Activated CD4-positive, alpha-beta T cell treated with anti-CD3 and anti-CD28 coated beads, Interleukin-2, amount 50 U/mL, for 16 hours (primary cell): ENCODE results near the gene S100P.

Experiments
- DNase-seq: peaks from one replicate; pipeline ENCODE4 v3.0.0-alpha.2; 2020

S100P gene

DNA sequence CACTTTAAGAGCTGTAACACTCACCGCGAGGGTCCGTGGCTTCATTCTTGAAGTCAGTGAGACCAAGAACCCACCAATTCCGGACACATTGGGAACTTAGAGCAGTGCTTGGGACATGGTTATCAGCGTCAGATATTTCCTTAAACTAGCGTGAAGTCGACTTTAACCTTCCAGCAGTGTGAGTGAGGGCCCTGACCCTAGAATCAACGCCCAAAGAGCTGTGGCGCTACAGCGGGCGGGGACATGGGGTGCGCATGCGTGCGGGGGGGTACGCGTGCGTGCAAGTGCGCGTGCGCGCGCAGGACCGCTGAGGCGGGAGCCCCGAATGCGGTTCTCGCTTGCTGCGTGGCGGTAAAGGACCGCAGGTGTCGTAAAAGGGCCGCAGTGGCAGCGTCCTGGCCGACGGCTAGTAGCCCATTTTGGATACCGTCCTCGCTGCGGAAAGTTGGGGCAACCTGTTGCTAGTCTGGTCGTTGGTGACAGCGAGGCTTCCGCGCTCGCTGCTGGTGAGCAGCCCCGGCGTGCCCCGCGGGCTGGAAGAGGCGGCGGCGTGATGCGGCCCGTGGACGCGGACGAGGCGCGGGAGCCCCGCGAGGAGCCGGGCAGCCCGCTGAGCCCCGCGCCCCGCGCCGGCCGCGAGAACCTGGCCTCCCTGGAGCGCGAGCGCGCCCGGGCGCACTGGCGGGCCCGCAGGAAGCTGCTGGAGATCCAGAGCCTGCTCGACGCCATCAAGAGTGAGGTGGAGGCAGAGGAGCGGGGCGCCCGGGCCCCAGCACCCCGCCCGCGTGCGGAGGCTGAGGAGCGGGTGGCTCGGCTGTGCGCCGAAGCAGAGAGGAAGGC, 19.8 kb upstream of the S100P start:
- DNase-seq: peak; percentile 96

DNA sequence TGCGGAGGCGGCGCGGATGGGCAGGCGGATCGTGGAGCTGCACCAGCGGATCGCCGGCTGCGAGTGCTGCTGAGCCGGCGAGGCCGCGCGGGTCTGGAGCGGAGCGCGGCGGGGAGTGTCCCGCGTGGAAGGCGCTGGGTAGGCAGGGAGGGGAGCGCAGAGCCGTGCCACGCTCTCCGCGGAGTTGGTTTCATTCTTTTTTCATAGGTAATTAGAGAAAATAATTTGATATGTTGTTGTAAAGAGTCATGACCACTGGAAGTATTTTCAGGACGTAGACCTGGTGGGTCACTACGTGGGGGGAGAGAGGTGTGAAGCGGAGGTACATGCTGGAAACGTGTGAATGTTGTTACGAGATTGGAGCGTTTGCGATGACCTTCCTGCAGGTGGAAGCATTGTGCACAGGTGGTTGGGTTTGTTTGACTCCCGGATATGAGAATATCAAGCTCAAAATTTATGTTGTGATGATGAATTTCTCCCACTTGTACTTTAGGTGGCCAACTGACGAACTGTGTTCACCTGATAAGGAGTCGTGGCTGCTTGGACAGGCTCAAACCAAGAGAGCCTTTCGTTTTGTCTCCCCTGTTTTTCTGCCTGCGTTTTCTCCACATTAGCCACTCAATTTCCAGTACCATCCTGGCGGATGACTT, 19.1 kb upstream of the S100P start:
- DNase-seq: peak; percentile 80

DNA sequence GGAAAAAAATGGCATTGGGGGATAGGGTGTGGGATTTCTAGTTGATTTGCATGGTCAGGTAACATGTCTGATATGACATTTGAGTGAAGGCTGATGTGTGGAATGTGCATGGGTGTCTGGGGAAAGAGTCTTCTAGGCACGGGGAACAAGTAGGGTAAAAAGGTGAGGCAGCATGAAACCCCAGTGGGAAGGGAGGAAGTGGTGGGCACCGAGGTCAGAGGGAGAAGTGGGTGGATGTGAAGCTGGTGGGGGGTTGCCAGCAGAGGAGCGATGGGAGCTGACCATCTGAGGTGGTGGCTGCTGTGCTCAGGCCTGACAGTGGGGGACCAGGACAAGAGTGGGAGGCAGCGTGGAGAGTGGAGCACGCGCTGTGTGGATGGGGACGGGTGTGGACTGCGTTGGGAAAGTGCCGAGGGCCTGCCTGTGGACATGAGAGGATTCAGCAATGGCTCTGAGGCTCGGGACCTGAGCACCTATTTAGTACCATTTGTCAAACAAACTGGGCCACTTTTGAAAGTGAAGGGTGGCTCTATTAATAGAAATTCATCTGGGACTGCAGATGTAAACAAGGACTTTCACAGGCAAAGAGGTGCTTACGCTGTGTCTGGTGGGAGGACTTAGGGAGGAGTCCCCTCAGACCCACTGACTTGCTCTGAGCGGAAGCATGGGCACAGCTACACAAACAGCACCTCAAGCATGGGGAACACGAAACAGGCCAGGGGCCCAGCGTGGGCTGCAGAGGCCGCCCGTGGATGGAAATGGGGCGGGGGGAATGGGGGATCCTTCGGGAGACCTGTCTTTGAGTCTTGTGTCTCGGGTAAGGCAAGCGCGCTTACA, 16.7 kb upstream of the S100P start:
- no peak for DNase-seq

DNA sequence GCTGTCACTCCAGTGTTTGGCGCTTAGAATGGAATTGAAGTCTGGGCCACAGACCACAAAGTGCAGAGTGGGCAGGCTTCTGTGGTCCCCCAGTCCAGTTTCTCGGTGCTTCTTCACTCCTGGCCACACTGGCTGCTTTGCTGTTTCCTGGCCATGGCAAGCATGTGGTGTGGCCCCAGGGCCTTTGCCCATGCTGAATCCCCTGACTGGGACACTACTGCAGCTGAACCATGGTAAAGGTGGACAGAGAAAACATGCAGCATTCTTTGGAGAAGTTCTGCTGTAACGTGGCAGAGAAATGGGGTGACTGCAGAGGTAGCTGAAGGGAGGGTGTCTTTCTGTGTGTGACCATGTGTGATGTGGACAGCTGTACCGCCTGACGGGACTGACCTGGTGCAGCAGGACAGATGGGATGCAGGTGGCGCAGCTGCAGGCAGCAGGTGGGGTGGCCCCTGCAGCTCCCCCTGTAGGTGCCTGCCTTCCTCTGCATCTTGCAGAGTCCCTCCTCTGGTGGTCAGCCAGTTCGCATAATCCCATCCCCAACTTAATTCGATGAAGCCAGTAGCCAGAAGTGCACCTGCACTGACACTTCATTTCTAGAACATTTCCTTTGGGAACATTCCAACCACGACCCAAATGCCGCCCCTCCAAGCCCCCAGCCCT, 13.2 kb upstream of the S100P start:
- no peak for DNase-seq

DNA sequence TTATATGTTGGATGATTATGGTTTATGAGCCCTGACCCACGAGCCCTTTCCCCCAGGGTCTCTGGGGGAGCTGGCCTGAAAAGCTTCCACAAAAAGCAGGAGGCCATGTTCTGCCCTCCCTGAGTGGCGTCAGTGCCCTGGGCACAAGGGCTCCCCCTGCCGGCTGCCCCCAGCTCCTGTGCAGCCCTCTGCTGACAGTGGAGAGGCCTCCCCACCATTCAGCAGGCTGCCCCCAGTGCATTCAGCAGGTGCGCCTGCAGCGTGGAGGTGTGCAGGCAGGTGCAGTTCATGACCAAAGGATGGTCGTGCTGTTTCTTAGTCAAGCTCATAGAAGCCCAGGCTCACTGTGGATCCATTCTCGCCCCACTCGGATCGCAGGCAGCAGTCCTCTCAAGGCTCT, 12.5 kb upstream of the S100P start:
- no peak for DNase-seq

DNA sequence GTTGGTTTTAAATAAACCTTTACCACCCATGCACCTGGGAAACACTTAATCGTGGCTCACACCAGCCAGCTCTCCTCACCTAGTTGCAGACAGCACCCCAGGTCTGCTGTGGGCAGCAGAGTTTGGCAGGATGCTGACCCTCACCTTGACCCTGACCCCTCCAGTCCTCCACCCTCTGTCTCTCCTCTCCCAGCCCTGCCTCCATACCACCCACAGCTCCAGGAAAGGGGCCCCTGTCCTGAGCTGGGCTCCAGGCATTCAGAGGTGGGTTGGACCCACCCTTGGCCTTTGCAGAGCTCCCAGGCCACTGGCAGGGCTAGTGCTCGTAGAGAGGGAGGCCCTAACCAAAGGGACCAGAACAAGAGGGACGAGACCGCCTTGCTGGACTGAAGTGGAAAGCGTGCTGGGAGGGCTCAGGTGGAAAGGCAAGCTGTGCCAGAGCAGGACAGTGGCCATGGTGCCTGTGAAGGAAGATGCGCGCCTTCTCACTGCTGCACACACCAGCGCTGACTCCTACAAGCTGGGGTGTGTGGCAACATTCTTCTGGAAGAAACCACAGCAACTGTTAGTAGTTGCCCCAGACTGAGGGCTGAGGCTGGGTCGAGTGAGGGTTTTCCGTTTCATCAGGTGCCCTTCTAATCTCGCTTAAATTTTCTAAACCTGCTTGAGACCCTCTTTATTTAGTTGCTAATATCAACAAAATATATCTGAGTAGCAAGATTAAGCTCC, 10.7 kb upstream of the S100P start:
- no peak for DNase-seq

DNA sequence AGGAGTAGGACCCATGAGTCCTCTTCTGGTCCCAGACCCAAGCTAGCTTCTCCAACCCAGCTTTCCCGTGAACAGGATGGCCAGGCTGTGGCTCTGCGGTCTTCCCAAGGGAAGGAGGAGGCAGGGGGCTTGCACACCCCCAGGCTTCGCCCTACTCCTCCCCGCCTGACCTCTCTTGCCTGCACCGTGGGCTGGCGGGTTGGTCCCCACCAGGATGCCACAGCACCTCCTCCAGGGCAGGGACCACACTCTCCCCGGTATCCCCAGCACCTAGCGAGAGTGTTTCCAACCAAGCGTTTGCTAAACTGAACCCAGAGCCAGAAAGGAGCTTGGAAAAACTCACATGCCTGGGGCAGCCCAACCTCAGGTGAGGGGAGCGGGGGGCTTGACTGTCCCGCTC, 9.0 kb upstream of the S100P start:
- DNase-seq: no peak

DNA sequence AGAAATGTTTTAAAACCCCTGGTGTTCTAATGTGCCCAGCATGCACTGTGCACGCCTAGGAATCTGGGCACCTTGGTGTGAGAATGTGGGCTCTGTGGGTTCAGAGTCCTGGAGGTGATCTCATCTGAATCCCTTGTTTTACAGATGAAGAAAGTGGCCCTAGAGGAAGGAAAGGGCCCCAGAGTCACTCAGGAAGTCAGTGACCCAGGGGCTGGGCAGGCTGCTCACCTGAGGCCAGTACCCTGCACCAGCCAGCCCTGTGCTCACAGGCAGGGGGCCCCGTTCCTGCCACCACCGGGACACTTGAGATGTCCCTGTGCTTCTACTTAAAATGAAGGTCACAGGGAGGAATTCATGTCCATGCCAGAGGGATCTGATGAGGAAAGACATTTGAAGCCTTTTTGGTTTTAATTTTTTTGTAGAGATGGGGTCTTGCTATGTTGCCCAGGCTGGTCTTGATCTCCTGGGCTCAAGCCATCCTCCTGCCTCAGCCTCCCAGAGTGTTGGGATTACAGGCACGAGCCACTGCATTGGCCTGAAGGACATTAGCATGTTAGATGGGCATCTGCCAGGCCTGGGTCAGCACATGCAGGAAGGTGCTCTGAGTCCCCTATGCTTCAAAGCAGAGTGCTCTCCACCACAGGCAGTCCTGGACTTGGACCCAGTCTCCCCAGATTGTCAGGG, 7.4 kb upstream of the S100P start:
- no peak for DNase-seq

DNA sequence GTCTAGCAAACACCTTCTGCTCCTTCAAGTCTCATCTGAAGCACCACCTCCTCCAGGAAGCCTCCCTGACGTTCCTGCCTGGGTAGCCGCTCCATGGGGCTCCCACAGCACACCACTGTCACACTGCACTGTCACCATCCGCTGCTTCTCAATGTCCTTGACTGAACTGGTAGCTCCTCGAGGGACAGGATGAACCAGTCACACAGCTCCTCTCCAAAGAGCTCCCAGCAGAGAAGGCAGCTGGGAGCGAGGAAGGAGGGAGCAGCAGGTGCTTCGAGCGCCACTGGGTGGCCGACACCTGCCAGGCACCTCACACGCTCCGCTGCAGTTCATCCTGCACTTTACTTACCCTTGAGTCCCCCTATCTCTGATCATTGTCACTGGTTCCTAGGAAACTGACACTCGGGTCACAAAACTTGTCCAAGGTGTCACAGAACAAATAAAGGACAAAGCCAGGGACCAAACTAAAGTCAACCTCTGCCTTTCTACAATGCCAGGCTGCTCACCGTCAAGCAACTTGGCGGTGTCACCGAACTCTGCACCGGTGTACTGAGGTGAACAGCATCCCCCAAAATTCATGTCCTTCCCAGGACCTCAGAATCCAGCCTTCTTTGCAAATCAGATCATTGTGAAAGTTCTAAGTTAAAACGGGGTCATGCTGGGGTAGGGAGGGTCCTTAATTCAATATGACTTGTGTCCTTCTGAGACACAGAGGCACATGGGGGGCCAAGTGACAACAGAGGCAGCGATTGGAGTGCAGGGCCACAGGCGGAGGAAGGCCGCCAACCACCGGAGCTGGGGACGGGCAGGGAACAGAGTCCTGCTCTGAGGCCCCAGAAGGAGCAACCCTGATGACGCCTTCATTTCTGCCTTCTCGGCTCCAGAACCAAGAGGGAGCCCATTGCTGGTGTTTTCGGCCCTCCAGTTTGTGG, 5.5 kb upstream of the S100P start:
- DNase-seq: no peak

DNA sequence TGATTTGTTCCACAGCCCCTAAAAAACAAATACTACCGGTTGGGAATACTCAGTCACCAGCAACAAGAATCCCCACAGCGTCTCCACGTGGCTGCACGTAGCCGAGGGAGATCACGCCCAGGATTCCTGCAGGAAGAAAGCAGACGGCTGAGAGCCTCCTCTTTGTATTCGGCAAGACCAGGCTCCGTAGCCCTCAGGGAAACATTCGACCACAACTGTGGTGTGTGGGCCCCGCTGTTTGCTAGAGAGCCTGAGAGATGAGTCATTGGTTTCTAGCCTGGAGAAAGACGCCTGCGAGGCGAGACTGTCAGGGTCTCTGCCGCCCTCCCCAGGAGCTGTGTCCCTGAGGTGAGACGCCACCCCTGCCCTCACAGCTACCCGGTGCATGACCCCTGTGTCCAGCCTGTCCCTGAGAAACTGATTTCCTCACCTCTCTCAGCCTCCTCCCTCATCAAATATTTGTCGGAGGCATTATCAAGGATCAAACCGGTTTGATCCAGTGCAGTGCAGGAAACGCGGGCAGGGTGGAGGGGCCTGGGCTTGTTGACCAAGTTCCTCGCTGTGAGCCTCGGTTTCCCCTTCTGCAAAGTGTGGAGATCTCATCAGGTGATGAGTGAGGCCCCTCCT, 4.7 kb upstream of the S100P start:
- peak; percentile 91 for DNase-seq

DNA sequence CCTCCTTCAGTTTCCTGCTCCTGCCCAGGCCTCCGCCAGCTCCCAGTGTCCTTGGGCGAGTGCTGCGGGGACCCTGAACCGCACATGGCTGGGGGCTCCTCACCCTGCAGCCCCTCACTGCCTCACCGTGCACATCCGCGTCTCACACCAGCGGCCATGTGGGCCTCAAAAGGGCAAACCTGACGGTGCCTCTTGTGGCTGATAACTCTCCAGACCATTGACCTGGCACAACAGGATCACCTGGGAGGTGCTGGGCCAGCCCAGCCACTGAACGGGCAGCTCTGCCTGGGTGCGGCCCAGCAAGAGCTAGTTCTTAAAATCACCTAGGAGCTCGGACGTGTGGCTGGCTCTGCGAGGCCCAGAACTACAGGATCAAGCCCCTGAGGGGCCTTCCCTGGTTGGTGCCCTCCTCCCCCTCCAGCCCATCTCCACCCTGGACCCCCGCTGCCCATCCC, 4.1 kb upstream of the S100P start:
- DNase-seq: no peak

DNA sequence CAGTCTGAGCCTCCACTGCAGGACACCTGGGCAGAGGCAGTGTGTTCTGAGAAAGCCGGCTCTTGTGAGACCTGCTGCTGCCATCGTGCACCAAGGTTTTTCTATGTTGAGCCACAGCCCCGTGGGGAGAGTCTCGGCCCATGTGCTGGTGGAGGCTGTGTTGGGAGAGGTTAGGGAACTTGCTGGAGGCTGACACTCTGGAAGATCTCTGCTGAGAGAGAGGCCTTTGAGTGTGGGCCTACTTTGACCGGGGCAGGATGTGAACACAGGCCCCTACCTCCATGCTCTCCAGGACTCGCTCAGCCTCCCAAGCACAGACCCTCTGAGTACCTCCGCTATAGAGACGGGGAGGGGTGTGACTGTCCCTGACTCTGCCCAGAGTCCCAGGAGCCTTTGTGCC, 1.3 kb upstream of the S100P start:
- DNase-seq: no peak

DNA sequence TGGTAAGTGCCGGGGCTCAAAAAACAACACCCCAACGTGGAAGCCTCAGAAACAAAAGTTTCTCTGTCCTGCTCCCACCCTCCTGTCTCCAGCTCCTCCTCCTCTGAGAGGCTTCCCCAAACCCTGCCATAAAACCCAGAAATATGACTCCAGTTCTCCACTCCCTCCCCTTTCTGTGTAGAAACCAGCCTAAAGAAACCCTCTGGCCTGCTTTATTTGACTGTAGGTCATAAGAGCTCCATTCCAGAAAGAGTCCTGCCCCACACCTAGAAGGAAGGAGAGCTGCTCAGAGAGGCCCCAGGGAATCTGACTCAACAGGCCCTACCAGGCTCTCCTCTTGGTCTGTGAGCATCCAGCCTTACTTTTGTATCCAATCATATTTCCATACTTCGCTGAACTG, 872 bp upstream of the S100P start:
- no peak for DNase-seq

DNA sequence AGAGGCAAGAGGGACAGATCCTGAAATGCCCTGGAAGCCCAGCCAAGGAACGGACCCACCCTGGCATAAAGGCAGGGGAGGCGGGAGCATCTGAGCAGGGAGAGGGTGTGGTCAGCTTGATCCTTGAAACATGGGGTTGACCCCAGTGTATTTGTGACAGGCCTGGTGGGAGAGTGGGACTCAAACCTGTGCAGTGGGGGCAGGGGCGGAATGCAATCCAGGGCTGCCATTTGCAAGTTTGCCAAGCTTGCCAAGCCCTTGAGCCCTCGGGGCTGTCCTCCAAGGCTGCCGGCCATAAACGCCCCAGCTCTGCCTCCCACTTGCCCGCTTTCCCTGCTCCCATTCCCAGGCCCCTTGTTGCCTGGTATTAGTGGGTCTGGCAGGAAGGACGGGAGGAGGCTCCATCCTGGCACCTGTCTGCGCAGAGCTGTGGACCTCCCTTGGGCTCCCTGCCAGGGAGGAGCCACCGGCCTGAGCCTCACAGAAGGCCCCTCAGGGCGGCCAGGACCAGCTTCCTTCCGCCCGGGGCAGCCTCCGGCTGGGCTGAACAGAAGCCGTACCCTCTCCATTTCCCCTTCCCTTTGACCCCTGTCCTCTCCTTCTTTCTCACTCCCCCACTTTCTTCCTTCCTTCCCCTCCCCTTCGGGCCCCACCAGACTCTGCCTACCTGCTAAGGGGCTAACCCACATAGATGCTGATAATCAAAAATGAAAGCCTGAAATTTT, 661 bp downstream of the S100P start:
- no peak for DNase-seq

DNA sequence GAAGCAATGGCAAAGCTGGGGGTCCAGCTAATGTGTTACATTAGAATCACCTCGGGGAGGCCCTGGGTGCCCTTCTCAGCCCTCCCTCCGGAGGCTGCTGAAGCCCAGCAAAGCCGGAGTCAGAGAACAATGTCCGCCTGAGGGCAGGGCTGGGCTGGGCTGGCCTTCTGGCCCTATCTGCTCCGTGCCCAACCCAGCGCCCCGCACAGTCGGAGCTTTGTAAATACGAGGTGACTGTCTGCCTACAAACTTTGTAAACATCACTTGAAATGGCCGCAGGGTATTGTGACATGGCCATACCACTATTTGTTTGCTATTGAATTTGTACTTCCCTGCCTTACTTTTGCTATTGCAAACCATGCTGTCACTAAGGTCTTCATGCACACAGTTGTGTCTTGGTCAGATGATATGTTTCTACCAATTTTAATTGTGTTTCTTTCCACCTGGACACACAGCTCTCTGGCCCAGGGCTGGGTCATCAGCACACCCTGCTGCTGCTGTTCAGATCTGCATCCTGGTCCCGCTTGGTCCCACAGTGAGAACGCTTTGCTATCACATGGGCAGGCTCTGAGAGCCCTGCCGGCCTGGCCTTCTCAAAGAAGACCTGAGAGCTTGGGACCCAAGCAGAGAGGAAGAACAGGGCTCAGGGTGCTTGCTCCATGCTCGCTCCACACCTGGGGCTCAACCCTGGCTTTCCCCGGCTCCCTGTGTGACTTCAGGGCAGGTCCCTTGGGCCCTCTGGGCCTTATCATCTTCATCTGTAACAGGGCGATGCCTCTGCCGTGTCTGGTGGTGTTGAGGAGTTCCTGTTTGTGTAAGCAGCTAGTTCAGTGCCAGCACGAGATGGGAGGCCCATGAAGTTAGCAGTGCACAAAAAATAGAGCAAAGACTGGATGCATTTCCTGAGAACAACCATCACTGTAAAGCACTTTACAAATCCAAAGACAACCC, 2.3 kb downstream of the S100P start:
- peak; percentile 82 for DNase-seq

DNA sequence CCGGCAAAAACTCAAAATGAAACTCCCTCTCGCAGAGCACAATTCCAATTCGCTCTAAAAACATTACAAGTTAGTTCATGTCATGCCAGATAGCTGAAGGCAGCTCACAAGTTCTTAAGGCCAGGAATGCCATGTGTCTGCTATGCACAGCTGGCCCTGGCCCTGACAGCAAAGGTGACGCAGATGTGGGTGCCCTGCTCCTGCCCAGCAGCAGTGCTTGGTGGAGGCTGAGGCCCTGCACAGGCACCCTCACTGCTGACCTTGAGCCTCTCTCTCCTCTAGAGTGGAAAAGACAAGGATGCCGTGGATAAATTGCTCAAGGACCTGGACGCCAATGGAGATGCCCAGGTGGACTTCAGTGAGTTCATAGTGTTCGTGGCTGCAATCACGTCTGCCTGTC, 2.9 kb downstream of the S100P start:
- no peak for DNase-seq

DNA sequence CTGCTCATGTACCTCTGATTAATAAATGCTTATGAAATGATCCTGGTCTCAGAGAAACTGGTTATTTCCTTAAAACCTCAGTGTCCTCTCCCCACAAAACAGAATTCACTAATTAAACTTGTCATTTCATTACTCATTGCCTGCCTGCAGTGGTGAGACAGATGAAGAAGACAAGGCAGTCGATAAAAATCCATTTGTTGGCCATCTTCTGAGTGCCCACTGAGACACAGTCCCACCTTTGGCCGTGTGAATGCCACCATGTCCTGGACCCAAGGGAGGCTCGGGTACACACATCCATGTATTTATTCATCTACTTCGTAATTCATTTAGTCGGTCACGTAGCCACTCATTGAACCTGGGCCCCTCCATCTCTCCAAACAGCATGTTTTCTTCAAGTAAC, 3.5 kb downstream of the S100P start:
- DNase-seq: no peak

DNA sequence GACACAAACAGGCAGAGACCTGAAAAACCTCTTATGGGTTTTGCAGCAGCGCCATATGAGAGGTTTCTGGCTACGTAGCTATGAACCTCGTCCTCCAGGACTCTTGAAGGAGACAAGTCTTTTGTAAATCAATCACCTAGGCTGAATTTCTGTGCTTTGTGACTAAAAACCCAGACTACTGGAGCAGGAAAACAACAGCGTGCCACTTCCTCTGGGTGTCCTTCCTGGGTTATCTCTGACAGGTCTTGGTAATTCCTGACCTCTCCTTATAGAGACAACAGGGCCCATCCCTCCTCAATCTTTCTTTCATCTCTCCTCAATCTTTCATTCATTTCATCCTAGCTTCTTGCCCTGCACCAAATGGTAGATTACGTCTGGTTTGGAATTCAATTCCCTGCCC, 5.7 kb downstream of the S100P start:
- no peak for DNase-seq
